Right renal cortex interstitium (tissue), 3 donors: ENCODE data around the gene CDS1. TPM values are rescaled to one million over a fixed set of nuclear protein-coding genes. Genes with fewer than 3 reads are reported as not detected.
A peak's percentile ranks its signal among the peaks of the same experiment; 100 is the strongest.
"Not testable (repeated sequence)": the region's sequence is repeated elsewhere in the genome, so short reads cannot be mapped to it uniquely, and the experiment has no call there.

Source experiments
- DNase-seq, 3 donors: peaks; one replicate each; pipeline ENCODE4 v3.0.0-alpha.2; 2013; ENCODE audit warnings: low read depth in 3 of 3, low spot score in 2 of 3
- polyA plus RNA-seq, 3 donors: library from polyadenylated mRNA; unstranded; fragments of 120-200 nt; gene quantifications; one replicate each; pipeline ENCODE4 v1.2.1, GENCODE V29; 2013; ENCODE audit not compliant: insufficient read length in 3 of 3

CDS1 gene
- 10 to 100 TPM; 29.0 to 30.8 (median 29.2) TPM for polyA plus RNA-seq

- no peak for DNase-seq
Observed at GRCh38 chr4:84582988-84583875, at the start of gene CDS1. CDS1 (plus strand) TSS chr4:84583127; CDS start chr4:84583402, 275 bp downstream.

GRCh38 chr4:84535901-84536300, 47.0 kb upstream of the CDS1 start:
- DNase-seq: no peak

GRCh38 chr4:84545093-84545492, 37.8 kb upstream of the CDS1 start:
- DNase-seq: no peak

DNA sequence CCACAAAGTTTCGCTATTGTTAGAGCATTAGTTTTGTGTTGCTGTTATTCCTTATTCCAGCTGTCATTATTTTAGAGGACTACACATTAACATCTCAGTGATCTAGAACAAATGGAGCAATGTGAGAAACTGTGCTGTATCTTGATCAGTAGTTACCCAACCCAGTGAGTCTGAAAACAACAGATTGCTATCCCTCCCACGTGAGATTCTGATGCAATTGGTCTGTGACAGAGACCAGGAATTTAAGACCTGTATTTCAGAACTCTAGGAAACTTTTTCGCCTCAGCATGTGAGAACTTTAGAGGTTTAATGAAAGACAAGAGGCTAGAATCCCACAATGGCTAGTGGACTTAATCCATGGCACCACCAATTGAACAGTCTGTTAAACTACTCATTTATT, 35.7 kb upstream of the CDS1 start:
- no peak for DNase-seq

DNA sequence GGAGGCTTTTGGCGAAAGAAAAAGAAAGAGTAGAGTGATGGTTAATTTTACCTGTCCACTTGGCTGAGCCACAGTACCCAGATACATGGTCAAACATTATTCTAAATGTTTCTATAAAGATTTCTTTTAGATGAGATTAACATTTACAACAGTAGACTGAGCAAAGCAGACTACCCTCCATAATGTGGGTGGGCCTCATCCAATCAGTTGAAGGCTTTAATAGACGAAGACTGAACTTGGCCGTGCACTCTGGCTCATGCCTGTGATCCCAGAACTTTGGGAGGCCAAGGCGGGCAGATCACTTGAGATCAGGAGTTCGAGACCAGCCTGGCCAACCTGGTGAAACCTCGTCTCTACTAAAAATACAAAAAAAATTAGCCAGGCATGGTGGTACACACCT, 33.7 kb upstream of the CDS1 start:
- not testable (repeated sequence) for DNase-seq

DNA sequence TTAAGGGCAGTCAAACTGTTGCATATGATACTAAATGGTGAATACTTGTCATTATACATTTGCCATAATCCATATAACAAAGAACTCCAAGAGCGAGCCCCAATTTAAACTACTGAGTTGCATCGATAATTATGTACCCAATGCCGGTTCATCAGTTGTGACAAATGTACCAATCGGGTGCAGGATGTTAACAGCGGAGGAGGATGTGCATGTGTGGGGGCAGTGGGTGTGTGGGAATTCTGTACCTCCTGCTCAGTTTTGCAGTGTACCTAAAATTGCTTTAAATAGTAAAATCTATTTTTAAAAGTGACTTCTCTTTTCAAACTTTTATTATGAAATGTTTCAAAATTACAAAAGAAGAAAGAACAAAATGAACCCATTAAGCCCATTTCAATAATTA, 20.8 kb upstream of the CDS1 start:
- DNase-seq: no peak

DNA sequence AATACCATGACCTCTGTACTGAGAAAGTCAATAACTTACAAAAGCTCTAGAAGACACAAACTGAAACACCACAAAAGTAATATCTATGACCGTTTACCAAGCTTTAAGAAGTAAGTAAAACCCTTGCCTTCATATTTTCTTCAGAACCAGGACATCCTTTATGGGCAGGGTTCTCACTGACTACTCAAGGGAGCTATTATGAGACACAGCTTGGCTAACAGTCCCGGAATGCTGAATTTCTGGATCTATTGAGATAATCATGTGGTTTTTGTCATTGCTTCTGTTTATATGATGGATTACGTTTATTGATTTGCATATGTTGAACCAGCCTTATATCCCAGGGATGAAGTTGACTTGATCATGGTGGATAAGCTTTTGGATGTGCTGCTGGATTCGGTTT, 19.9 kb upstream of the CDS1 start:
- DNase-seq: no peak

- no peak for DNase-seq
Observed at GRCh38 chr4:84565951-84566350, 17.0 kb upstream of the CDS1 start.

DNA sequence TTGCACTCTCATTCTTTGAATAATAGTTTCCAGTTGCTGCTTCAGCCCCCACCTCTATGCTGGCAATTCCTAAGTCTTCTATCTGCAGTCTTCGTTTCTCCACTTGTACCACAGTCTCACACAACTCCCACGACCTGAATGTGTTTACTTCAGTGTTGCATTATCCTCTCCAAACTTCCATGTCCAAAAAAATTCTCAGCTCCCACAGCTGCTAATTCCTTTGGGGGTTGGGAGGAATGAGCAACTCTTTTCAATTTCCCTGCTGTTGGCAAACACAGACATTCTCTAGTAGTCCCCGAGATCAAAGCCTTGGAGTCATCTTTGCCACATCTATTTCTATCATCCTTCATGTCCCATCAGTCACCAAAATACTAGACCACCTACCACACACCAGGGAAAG, 14.4 kb upstream of the CDS1 start:
- DNase-seq: no peak

- DNase-seq: no peak
Observed at GRCh38 chr4:84569009-84569408, 13.9 kb upstream of the CDS1 start.

DNA sequence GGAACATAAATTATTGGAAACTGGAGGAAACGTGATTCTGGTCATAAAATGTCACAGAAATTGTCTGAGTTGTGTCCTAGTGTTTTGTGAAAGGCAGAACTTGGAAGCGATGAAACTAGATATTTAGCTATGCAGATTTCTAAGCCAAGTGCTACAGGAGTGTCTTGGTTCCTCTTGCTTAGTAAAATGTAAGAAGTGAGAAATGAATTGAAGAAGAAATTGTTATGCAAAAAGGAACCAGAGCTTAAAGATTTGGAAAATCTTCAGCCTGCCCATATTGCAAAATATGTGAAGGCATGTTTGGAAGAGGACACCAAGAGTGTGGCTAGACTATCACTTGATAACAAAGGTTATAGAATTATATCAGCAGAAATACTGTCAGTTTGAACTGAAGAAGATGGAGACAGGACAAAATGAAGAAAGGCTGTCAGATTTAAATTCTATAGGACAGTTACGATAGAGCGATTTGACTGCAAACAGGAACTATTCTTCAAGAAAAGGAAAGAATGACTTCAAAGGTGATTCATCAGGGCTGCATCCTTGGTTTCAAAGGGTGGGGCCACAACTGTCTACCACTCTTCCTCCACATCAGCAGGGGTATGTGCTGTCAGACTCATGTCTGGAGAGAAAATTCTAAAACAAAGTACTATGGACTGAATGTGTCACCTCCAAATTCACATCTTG, 9.4 kb upstream of the CDS1 start:
- no peak for DNase-seq

DNA sequence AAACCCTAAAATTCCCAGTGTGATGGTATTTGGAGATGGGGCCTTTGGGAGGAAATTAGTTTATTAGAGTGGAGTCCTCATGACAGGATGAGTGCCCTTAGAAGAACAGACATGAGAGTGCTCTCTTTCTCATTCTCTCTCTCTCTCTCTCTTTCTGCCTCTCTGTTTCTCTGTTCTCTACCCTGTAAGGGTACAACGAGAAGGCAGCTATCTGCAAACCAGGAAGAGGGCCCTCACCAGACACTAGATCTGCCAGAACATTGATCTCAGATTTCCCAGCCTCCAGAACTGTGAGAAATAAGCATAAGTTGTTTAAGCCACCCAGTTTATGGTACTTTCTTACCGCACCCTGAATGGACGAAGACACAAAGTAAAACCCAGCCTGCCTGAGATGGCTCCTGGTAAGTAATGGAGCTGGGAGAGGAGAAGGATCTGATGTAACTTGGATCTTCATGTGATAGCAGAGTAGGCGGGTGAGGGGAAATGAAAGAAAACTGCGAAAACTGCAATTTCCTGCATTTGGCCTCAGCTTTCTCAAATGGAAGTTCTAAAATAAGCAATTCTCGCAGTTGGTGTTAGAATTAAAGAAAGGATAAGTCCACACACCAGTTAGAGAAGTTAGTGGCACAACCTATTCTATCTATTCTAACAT, 8.7 kb upstream of the CDS1 start:
- no peak for DNase-seq

GRCh38 chr4:84578540-84579402, 4.2 kb upstream of the CDS1 start:
- DNase-seq: no peak

- peak in 1 of 3 donors; percentile 80 for DNase-seq
Observed at GRCh38 chr4:84579403-84579776, 3.5 kb upstream of the CDS1 start.

DNA sequence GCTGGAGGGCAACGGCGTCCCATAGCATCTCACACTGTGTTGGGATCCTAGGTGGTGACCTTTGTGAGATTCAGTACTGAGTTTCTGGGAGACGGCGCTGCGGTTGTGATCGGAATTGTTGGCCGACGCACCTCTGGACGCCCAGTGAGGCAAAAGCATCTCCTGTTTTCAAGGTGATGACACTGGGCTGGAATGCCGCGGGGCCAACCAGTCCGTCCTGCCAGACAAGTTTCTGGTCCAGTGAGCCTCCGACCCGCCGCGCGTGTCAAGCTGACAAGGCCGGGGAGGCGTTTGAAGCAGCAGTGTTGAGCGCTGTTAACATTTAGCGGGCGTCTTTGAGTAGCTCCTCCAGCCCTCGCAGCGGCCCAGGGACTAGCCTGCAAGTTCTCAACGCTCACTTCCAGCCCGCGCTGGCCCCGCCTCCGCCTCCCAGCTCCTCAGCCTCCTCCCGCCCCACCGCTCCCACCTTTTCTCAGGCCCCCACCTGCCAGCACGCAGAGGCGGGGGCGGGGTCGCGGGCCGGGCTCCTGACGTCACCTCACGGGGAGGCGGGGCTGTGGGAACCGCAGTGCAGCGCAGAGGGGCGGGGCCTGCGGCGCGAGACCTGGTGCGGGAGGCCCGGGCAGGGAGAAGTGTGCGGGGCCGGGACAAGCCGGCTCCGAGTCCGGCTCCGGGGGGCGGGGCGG, 482 bp upstream of the CDS1 start:
- DNase-seq: peak; percentile 78 to 84 (median 79)

- DNase-seq: no peak
Observed at GRCh38 chr4:84583876-84584380, 1.0 kb downstream of the CDS1 start.

DNA sequence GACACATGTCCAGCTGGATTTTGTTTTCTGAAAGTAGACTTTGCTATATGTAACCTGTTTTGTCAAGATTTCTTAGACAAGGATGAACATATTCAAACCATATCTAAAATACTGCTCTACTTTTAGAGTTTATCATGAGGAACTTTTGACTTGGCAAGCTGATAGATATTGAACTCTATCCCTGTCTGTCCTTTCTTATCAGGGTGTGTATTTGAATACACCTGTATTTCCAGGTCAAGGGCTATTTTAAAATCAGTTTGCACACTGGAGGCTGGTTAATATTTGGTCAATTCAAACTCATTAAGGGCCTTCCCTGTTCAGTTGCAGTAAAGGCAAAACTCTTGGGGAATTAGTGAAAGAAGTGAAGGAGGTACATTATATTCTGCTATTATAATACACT, 2.3 kb downstream of the CDS1 start:
- no peak for DNase-seq

DNA sequence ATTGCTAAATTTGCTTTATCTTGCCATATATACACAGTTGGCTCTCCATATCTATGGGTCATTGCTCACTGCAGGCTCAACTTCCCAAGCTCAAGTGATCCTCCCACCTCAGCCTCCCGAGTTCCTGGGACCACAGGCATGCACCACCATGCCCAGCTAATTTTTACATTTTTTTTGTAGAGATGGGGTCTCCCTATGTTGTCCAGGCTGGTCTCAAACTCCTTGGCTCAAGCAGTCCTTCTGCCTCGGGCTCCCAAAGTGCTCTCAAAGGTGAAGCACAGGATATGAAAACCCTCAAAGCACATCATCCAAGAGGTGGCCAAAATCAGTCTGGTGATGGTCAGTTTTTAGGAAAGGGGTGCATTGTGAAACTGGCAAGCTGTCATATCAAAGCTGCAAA, 11.8 kb downstream of the CDS1 start:
- no peak for DNase-seq

GRCh38 chr4:84596826-84597225, 13.9 kb downstream of the CDS1 start:
- DNase-seq: no peak

GRCh38 chr4:84597450-84597849, 14.5 kb downstream of the CDS1 start:
- DNase-seq: no peak
